Ovary (tissue), 9 donors: ENCODE data around the gene DACT1. TPM values are rescaled to one million over a fixed set of nuclear protein-coding genes. Genes with fewer than 3 reads are reported as not detected.

ENCODE experiments used
- DNase-seq, 5 donors: peaks; one replicate each; pipeline ENCODE4 v3.0.0-alpha.2; 2019 to 2020
- H3K27ac ChIP-seq, 2 donors: fragments of 200-600 bp; one replicate each; pipeline versions ENCODE4 v1.5.1 to v1.8.0; 2019 to 2022
- H3K27me3 ChIP-seq: fragments of 200-600 bp; one replicate; pipeline ENCODE4 v1.8.0; 2022
- H3K36me3 ChIP-seq: fragments of 200-600 bp; sonication (generic); one replicate; pipeline ENCODE4 v1.5.1; 2019
- H3K4me1 ChIP-seq: one replicate; pipeline ENCODE4 v1.8.1; 2013; ENCODE audit warnings: mild to moderate bottlenecking, moderate library complexity; ENCODE audit not compliant: insufficient read depth
- H3K4me3 ChIP-seq: fragments of 200-600 bp; sonication (generic); one replicate; pipeline ENCODE4 v1.5.1; 2017
- H3K9me3 ChIP-seq, 2 donors: fragments of 200-600 bp in 1 of 2; sonication (generic) in 1 of 2; one replicate each; pipeline versions ENCODE4 v1.5.1 to v1.8.1; 2013 to 2019; ENCODE audit warnings: mild to moderate bottlenecking in 1 of 2, moderate library complexity in 1 of 2
- EP300 ChIP-seq: sonication (generic); formaldehyde crosslinking; IDR thresholded peaks from one replicate; pipeline ENCODE4 v1.6.1; 2017; ENCODE audit warnings: antibody characterized with exemption
- POLR2A ChIP-seq: fragments of 450-650 bp; IDR thresholded peaks from one replicate; pipeline ENCODE4 v1.6.1; 2017; ENCODE audit warnings: antibody characterized with exemption, mild to moderate bottlenecking, moderate library complexity
- WGBS, 3 donors: extraction: QIAGEN DNeasy Blood & Tissue Kit in 1 of 3; methylation state at CpG; one replicate each; pipeline versions ENCODE4 v1.1.5 to v1.1.7; 2013 to 2017; 5-methylcytosine and 5-hydroxymethylcytosine counted together
- intact Hi-C, 4 donors: fragments of 100-400 bp; cut with DNase I; formaldehyde crosslinking; loops; one replicate each; pipeline versions ENCODE4 v1.11.0 to v1.15.1; 2022 to 2023
- polyA plus RNA-seq, 2 donors: library from polyadenylated mRNA; stranded (reverse); fragments of 200-250 nt in 1 of 2; fragments of 350-450 nt in 1 of 2; fragmentation: Illumina TruSeq in 1 of 2; extraction: RNeasy Lipid Tissue Mini Kit (QIAGEN cat#74804) in 1 of 2; gene quantifications; one replicate each; pipeline ENCODE4 v1.2.3, GENCODE V29; 2013 to 2014
- total RNA-seq, 7 donors: library from RNA; depleted of rRNA in 2 of 7; stranded (reverse); fragments of >200 nt in 2 of 7; fragmentation: NEBNext Ultra II Directional in 3 of 7; extraction: Animal tissue kit (Norgen Biotek cat#: 25700) in 3 of 7; gene quantifications; one replicate each; pipeline versions ENCODE4 v1.1.0 to v1.2.4, GENCODE V29; 2016 to 2023
- TF ChIP-seq, protein P1 (sequence below), 3 donors: fragments of 450-650 bp in 2 of 3; fragments of 200-600 bp in 1 of 3; IDR thresholded peaks; one replicate each; pipeline versions ENCODE4 v1.5.1 to v1.8.0; 2016 to 2022; ENCODE audit warnings: antibody characterized with exemption in 3 of 3, mild to moderate bottlenecking in 1 of 3
- donor health status: DM: no; HTN: no; CAD: no; lungs with moderate emphysema.
- donor health status: DM: no; HTN: no; CAD: no.
- donor health status: Bipolar disorder and iron deficiency.
- donor health status: DM: yes; HTN: yes; CAD: no.
- donor health status: DM: no; HTN: no; CAD: no.
- donor health status: DM: yes; HTN: yes; CAD: no.

The DACT1 gene
- total and polyA plus RNA-seq, 9 donors: 15.5 to 39.3 (median 22.7) TPM

DNA sequence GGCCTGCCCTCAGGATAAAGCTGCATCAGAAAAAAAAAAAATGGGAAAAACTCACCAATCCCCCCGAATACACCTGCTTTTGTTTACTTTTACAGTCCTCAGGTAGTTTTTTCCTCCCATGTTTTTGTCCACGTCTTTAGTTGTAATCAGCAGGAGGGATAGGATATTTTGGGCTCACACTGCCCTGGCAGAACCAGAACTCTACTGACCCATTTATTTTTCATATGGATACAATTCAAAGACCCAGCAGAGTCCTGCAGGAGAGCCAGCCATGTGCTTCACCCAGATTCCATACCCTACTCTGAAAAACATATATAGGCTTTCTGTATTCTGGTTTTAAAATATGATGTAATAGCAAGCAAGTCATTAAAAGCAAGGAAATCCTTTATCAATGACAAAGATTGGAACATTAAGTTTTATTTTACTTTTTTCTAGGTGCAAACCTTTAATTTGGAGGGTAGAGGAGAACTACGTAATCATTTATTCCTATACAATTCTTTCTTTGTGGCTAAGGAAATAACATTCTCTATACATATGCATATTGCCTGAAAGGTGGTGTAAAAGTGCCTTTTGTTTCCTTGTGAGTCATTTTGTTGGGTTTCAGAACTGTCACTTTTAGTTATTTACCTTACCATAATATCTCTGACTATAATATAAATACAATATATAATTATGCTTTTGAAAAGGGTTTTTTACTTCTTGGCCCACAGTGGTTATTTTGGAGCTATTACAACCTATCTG is 19.1 kb downstream of the DACT1 start:
- no peaks in the 10 kb centered on the region for H3K9me3 ChIP-seq
- no peak for TF ChIP-seq EP300
- TF ChIP-seq, protein P1, sequence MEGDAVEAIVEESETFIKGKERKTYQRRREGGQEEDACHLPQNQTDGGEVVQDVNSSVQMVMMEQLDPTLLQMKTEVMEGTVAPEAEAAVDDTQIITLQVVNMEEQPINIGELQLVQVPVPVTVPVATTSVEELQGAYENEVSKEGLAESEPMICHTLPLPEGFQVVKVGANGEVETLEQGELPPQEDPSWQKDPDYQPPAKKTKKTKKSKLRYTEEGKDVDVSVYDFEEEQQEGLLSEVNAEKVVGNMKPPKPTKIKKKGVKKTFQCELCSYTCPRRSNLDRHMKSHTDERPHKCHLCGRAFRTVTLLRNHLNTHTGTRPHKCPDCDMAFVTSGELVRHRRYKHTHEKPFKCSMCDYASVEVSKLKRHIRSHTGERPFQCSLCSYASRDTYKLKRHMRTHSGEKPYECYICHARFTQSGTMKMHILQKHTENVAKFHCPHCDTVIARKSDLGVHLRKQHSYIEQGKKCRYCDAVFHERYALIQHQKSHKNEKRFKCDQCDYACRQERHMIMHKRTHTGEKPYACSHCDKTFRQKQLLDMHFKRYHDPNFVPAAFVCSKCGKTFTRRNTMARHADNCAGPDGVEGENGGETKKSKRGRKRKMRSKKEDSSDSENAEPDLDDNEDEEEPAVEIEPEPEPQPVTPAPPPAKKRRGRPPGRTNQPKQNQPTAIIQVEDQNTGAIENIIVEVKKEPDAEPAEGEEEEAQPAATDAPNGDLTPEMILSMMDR (IDR thresholded peaks at IDR 0.05): no peak
- TF ChIP-seq POLR2A: no peak
- intact Hi-C loops: no loop called here
- peaks cover 3% of the 10 kb centered on the region for H3K4me1 ChIP-seq
- H3K27me3 ChIP-seq: no peaks in the 10 kb centered on the region
- no peak for DNase-seq
- WGBS, 3 donors: 82 to 83% (median 83%) methylated on average over 3 of the region's 3 CpGs
- no peaks in the 10 kb centered on the region for H3K36me3 ChIP-seq
- no peak overlapping the region for H3K27ac ChIP-seq
- H3K4me3 ChIP-seq: no peak overlapping the region

DNA sequence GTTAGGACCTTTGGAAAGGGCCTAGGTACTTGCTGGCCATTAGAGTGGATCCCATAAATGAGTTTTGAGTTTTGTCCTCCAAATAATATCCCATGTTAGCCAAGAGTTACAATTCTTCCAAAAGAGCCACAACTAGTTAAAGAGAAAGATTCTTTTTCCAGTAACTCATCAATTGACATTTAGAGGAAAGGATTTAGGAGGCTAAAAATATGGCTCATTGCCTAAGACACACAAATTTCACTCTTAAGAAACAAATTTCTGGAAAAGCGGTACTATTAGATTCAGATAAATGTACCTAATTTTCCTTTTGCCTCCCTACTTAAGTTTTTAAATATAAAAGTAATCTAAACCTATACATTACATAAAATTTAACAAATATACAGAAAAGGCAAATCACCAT is 21.3 kb downstream of the DACT1 start:
- intact Hi-C loops: no loop called here
- no peak for DNase-seq
- Histone ChIP-seq H3K4me1 (peaks cover 4% of the 10 kb centered on the region), H3K4me3 (no peak overlapping the region), H3K9me3 (no peaks in the 10 kb centered on the region), H3K36me3 (no peaks in the 10 kb centered on the region), H3K27me3 (no peaks in the 10 kb centered on the region), H3K27ac (no peak overlapping the region)
- TF ChIP-seq POLR2A: no peak
- 63 to 84% (median 81%) methylated on average over 1 of the region's 1 CpG for WGBS, 3 donors

DNA sequence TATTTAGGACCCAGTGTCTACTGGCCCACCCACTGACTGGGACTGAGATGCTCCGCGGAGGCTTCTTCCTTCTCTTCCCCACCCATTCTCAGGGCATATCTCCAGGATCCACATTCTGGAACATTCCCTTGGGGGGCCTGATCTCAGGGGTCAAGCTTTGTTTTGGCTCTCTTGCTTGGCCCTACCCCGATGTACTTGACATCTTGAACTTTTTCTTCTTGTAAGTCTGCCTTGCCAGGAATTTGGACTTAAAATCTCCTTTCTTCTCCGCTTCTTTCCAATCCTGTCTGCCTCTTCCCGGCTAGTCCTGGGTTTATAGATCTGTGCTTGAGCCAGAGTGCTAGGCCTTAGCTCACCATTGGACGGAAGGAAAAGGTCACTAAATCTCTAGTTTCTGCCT is 22.1 kb downstream of the DACT1 start:
- Histone ChIP-seq H3K36me3 (no peaks in the 10 kb centered on the region), H3K4me1 (peaks cover 4% of the 10 kb centered on the region), H3K27ac (peak overlapping the region in 1 of 2 donors; percentile 1), H3K27me3 (no peaks in the 10 kb centered on the region), H3K4me3 (no peak overlapping the region), H3K9me3 (no peaks in the 10 kb centered on the region)
- DNase-seq: peak in 4 of 5 donors; percentile 24 to 71 (median 39)
- TF ChIP-seq, protein P1 (IDR thresholded peaks at IDR 0.05): no peak
- TF ChIP-seq POLR2A (no peak), EP300 (no peak)
- intact Hi-C loops: no loop called here
- WGBS, 3 donors: 9 to 17% (median 9%) methylated on average over 6 of the region's 6 CpGs

DNA sequence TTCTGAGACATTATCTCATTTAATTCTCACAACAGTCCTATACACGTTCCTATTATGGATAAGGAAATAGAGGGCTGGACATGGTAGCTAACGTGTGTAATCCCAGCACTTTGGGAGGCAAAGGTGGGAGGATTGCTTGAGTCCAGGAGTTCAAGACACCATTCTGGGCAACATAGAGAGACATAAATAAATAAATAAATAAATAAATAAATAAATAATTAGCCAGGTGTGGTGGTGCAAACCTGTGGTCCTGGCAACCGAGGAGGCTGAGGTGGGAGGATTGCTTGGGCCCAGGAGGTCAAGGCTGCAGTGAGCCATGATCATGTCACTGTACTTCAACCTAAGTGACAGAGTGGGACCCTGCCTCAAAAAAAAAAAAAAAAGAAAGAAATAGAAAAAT is 22.6 kb downstream of the DACT1 start:
- Histone ChIP-seq H3K36me3 (no peaks in the 10 kb centered on the region), H3K27ac (peak overlapping the region in 1 of 2 donors; percentile 1), H3K27me3 (no peaks in the 10 kb centered on the region), H3K4me3 (no peak overlapping the region), H3K4me1 (peaks cover 4% of the 10 kb centered on the region), H3K9me3 (no peaks in the 10 kb centered on the region)
- intact Hi-C loops: no loop called here
- WGBS, 3 donors: 55 to 61% (median 55%) methylated on average over 3 of the region's 3 CpGs
- DNase-seq: no peak
- TF ChIP-seq, protein P1 (IDR thresholded peaks at IDR 0.05): no peak
- TF ChIP-seq EP300 (no peak), POLR2A (no peak)

DNA sequence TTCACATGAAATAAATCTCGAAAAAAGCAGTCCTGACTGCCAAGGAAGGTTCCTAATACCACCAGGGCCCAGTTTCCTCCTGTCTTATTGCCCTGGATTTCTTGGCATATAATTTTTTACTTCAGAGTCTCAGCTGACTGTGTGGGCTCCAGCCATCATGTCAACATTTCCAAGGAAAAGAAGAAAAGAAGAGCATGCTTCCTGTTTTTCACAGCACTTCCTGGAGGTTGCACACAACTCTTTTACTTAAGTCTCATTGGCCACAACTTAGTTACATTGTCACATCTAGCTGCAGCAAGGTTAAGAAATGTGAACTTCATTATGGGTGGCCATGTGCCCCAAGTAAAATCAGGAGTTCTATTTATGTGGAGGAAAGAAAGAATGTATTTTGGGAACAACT is 24.3 kb downstream of the DACT1 start:
- intact Hi-C loops: no loop called here
- DNase-seq: no peak
- no peaks in the 10 kb centered on the region for H3K36me3 ChIP-seq
- H3K27ac ChIP-seq: no peak overlapping the region
- H3K27me3 ChIP-seq: no peaks in the 10 kb centered on the region
- peaks cover 4% of the 10 kb centered on the region for H3K4me1 ChIP-seq
- no peaks in the 10 kb centered on the region for H3K9me3 ChIP-seq
- TF ChIP-seq POLR2A (no peak), EP300 (no peak)
- TF ChIP-seq, protein P1 (IDR thresholded peaks at IDR 0.05): no peak
- WGBS, 3 donors: 32 to 41% (median 35%) methylated on average over 1 of the region's 1 CpG
- H3K4me3 ChIP-seq: no peak overlapping the region
